GM12878 (cell line): ENCODE measurements around the gene NLRC5. TPM values are rescaled to one million over a fixed set of nuclear protein-coding genes. Genes with fewer than 3 reads are reported as not detected.

Experiments
- ATAC-seq: fragments of 200-7000 bp; cut with Tn5 transposase; 3 replicates; pipeline ENCODE4 v1.9.1; 2020; ENCODE audit warnings: mild to moderate bottlenecking, moderate library complexity
- BruUV-seq: library from RNA; stranded (reverse); fragments of 400-500 nt; replicated peaks from 2 replicates; lab custom pipeline; 2021; lab: Mats Ljungman, UMichigan
- CTCF ChIA-PET: fragments of 300-600 bp; sonication (Branson Sonifier 250); formaldehyde crosslinking; extraction: SDS; loops from one replicate; lab custom pipeline; 2021; ENCODE audit warnings: inconsistent platforms; lab: Yijun Ruan, JAX
- POLR2A ChIA-PET: fragments of 350-600 bp; formaldehyde crosslinking; extraction: SDS; loops from one replicate; lab custom pipeline; 2021; ENCODE audit warnings: inconsistent platforms; lab: Charles Lee
- RAD21 ChIA-PET: fragments of 300-600 bp; sonication (Branson Sonifier 250); formaldehyde crosslinking; loops from one replicate; lab custom pipeline; 2023; ENCODE audit warnings: antibody characterized with exemption; ENCODE audit not compliant: unreplicated experiment; lab: Charles Lee
- SMC1A ChIA-PET: fragments of 300-600 bp; sonication (Branson Sonifier 250); formaldehyde crosslinking; loops from one replicate; lab custom pipeline; 2023; ENCODE audit not compliant: unreplicated experiment, uncharacterized antibody; lab: Charles Lee
- DNase-seq: peaks from one replicate; pipeline ENCODE4 v3.0.0-alpha.2; 2011; ENCODE audit warnings: low read depth, low spot score
- FAIRE-seq: peaks from 3 replicates; lab custom pipeline; 2011; peaks lifted over from hg19 to GRCh38; lab: Jason Lieb, UNC
- H2AFZ ChIP-seq: 2 replicates; pipeline ENCODE4 v1.6.0; 2011; ENCODE audit warnings: low read depth, low read length, control low read depth; ENCODE audit not compliant: control insufficient read depth
- H3K27ac ChIP-seq: 2 replicates; pipeline ENCODE4 v1.5.1; 2011; ENCODE audit warnings: control low read depth; ENCODE audit not compliant: control insufficient read depth, insufficient read depth
- H3K27me3 ChIP-seq, 2 experiments: replicated peaks in 1 of 2; 2 replicates each; pipeline versions ENCODE4 v1.6.0 to v1.6.1; 2011; ENCODE audit warnings: low read length in 1 of 2; ENCODE audit not compliant: control insufficient read depth in 2 of 2, insufficient read depth in 2 of 2
- H3K36me3 ChIP-seq, 2 experiments: 2 replicates each; pipeline ENCODE4 v1.5.1; 2011; ENCODE audit warnings: low read length in 1 of 2; ENCODE audit not compliant: control insufficient read depth in 2 of 2, insufficient read depth in 2 of 2
- H3K4me1 ChIP-seq: 2 replicates; pipeline ENCODE4 v1.6.1; 2011; ENCODE audit warnings: mild to moderate bottlenecking, low read length, moderate library complexity, mixed read lengths; ENCODE audit not compliant: control insufficient read depth, insufficient read depth
- H3K4me2 ChIP-seq: 2 replicates; pipeline ENCODE4 v1.6.0; 2011; ENCODE audit warnings: control low read depth; ENCODE audit not compliant: control insufficient read depth, insufficient read depth
- H3K4me3 ChIP-seq: fragments of 200-600 bp; sonication (generic); 2 replicates; pipeline ENCODE4 v1.5.1; 2016
- H3K79me2 ChIP-seq: 2 replicates; pipeline ENCODE4 v1.6.0; 2011; ENCODE audit warnings: low read length; ENCODE audit not compliant: control insufficient read depth, insufficient read depth
- H3K9ac ChIP-seq: 2 replicates; pipeline ENCODE4 v1.8.0; 2011; ENCODE audit warnings: low read length, control low read depth, mixed read lengths; ENCODE audit not compliant: control insufficient read depth, insufficient read depth
- H3K9me3 ChIP-seq: replicated peaks from 3 replicates; pipeline ENCODE4 v1.5.1; 2011; ENCODE audit warnings: mild to moderate bottlenecking, low read length; ENCODE audit not compliant: control insufficient read depth, insufficient read depth
- H4K20me1 ChIP-seq: 2 replicates; pipeline ENCODE4 v1.6.0; 2011; ENCODE audit not compliant: control insufficient read depth, insufficient read depth
- ATF2 ChIP-seq: IDR thresholded peaks from 2 replicates; pipeline ENCODE4 v1.6.1; 2012; ENCODE audit warnings: low read length, inconsistent platforms
- CHD2 ChIP-seq: IDR thresholded peaks from 2 replicates; pipeline ENCODE4 v1.6.1; 2011; ENCODE audit warnings: low read depth, low read length, improper control_type of control experiment, borderline replicate concordance
- GABPA ChIP-seq: IDR thresholded peaks from 2 replicates; pipeline ENCODE4 v1.6.1; 2014; ENCODE audit warnings: antibody characterized with exemption, low read depth, mild to moderate bottlenecking, inconsistent platforms
- HDGF ChIP-seq: fragments of 450-650 bp; IDR thresholded peaks from 2 replicates; pipeline ENCODE4 v1.6.1; 2016; ENCODE audit warnings: antibody characterized with exemption
- IRF4 ChIP-seq: IDR thresholded peaks from 2 replicates; pipeline ENCODE4 v1.6.1; 2011; ENCODE audit warnings: low read depth, low read length
- KLF5 ChIP-seq: fragments of 450-650 bp; IDR thresholded peaks from 2 replicates; pipeline ENCODE4 v1.6.1; 2014; ENCODE audit warnings: mild to moderate bottlenecking; ENCODE audit not compliant: partially characterized antibody
- MAX ChIP-seq: IDR thresholded peaks from 2 replicates; pipeline ENCODE4 v1.6.1; 2012; ENCODE audit warnings: low read depth, low read length, improper control_type of control experiment
- MLLT1 ChIP-seq: fragments of 450-650 bp; IDR thresholded peaks from 2 replicates; pipeline ENCODE4 v1.6.1; 2016; ENCODE audit warnings: mild to moderate bottlenecking
- NKRF ChIP-seq: fragments of 450-650 bp; conservative IDR thresholded peaks from 2 replicates; pipeline ENCODE4 v1.6.1; 2017; ENCODE audit warnings: mild to moderate bottlenecking, moderate library complexity
- NR2F1 ChIP-seq: fragments of 450-650 bp; conservative IDR thresholded peaks from 2 replicates; pipeline ENCODE4 v1.6.1; 2017; ENCODE audit warnings: mild to moderate bottlenecking
- PBX3 ChIP-seq: IDR thresholded peaks from 2 replicates; pipeline ENCODE4 v1.6.1; 2011; ENCODE audit warnings: mild to moderate bottlenecking, low read depth, low read length, moderate library complexity; ENCODE audit not compliant: insufficient replicate concordance
- REST ChIP-seq: IDR thresholded peaks from 2 replicates; pipeline ENCODE4 v1.6.1; 2012; ENCODE audit warnings: mild to moderate bottlenecking, low read depth, low read length
- SMARCA5 ChIP-seq: fragments of 450-650 bp; IDR thresholded peaks from 2 replicates; pipeline ENCODE4 v1.6.1; 2017; ENCODE audit warnings: mild to moderate bottlenecking
- WRNIP1 ChIP-seq: IDR thresholded peaks from 2 replicates; pipeline ENCODE4 v1.6.1; 2011; ENCODE audit warnings: low read depth, low read length, improper control_type of control experiment, borderline replicate concordance
- WGBS: methylation state at CpG from one replicate; pipeline ENCODE4 v1.1.6; 2016; ENCODE audit warnings: low lambda C conversion rate; ENCODE audit not compliant: insufficient replicate concordance, insufficient coverage; ENCODE audit errors: missing lambda C conversion rate; 5-methylcytosine and 5-hydroxymethylcytosine counted together
- in situ Hi-C: fragments of 300-500 bp; cut with MboI; formaldehyde crosslinking; loops from 9 replicates; pipeline ENCODE4 v1.14.3; 2018; ENCODE audit warnings: mixed read lengths
- intact Hi-C: fragments of 100-400 bp; cut with micrococcal nuclease; formaldehyde crosslinking; loops from one replicate; pipeline ENCODE4 v1.14.2; 2022; ENCODE audit not compliant: unreplicated experiment
- polyA plus RNA-seq, 11 experiments: library from polyadenylated mRNA; depleted of rRNA in 4 of 11; unstranded in 6 of 11; stranded (reverse) in 5 of 11; fragments of >200 nt; fragmentation: Nextera tagmentation in 4 of 11; fragmentation: Illumina TruSeq in 1 of 11; extraction: Ambion mirVana in 4 of 11; extraction: Trizol in 1 of 11; gene quantifications; 1 replicate in 1 of 11; 2 replicates in 10 of 11; pipeline versions ENCODE4 v1.2.1 to v1.2.3, GENCODE V29; 2011 to 2016; ENCODE audit warnings: inconsistent platforms in 2 of 11, missing spikeins in 2 of 11, low read depth in 1 of 11
- total RNA-seq, 4 experiments: library from RNA; depleted of rRNA in 3 of 4; stranded (reverse); fragments of >200 nt in 3 of 4; fragmentation: Illumina TruSeq in 1 of 4; extraction: Trizol in 1 of 4; gene quantifications; 2 replicates each; pipeline versions ENCODE4 v1.2.1 to v1.2.3, GENCODE V29; 2013 to 2021

Gene NLRC5
- total and polyA plus RNA-seq, 10 of the 15 experiments (the other 5 are each of a cell fraction or from before 2014, with no cell fraction given): 13.1 to 105 (median 57.3) TPM

GRCh38 chr16:57007530-57007929, 18.2 kb downstream of the NLRC5 start:
- Histone ChIP-seq H3K79me2 (peaks cover 60% of the 10 kb centered on the region), H4K20me1 (no peaks in the 10 kb centered on the region), H3K9me3 (no peaks in the 10 kb centered on the region), H3K27me3 (no peaks in the 10 kb centered on the region), H3K4me1 (peaks cover 73% of the 10 kb centered on the region), H3K4me3 (no peak overlapping the region), H3K27ac (peak overlapping the region; percentile 62), H3K4me2 (peak overlapping the region; percentile 2; the same call in 1 of the 2 replicates), H3K36me3 (no peaks in the 10 kb centered on the region; a peak in 2 of 4 replicates), H3K9ac (no peak overlapping the region), H2AFZ (no peak overlapping the region)
- FAIRE-seq (no peak), DNase-seq (no peak), ATAC-seq (no peak)
- ChIA-PET SMC1A (interaction anchor here (0.9 to 20.8 kb wide), 11 partner anchors 8 to 296 kb away, joined by 3 to 604 read pairs (median 4); partner anchors contain the start of genes CETP and NLRC5), POLR2A (interaction anchor here (0.7 to 6.6 kb wide), 13 partner anchors 8 to 64 kb away, joined by 3 to 40 read pairs (median 4); partner anchors contain the start of gene NLRC5), RAD21 (interaction anchor here (1.0 to 22.0 kb wide), 5 partner anchors 28 to 76 kb away, joined by 3 to 473 read pairs (median 12); partner anchors contain the start of genes HERPUD1 and NLRC5), CTCF (interaction anchor here (1.3 to 7.0 kb wide), 6 partner anchors 12 to 42 kb away, joined by 3 to 55 read pairs (median 5); no protein-coding TSS in a partner anchor)
- intact Hi-C loops (no loop called here), in situ Hi-C loops (no loop called here)
- WGBS: 20% methylated on average over 3 of the region's 3 CpGs
- no TSS peak for BruUV-seq
- TF ChIP-seq NKRF: no peak
- no peak for TF ChIP-seq PBX3
- TF ChIP-seq SMARCA5: peak; percentile 20; the same call in 1 of the 2 replicates
- TF ChIP-seq HDGF: no peak
- TF ChIP-seq MLLT1: 0 out of 2 replicates have a peak, but pooled peaks have one; percentile 30
- TF ChIP-seq NR2F1: no peak
- TF ChIP-seq IRF4: no peak
- TF ChIP-seq REST: no peak
- no peak for TF ChIP-seq KLF5
- TF ChIP-seq GABPA: no peak
- TF ChIP-seq CHD2: no peak
- TF ChIP-seq ATF2: no peak
- TF ChIP-seq WRNIP1: no peak
- TF ChIP-seq MAX: no peak
